ENCODE results near the gene GLRX2. TPM values are rescaled to one million over a fixed set of nuclear protein-coding genes. Genes with fewer than 3 reads are reported as not detected.

GLRX2 gene
- total RNA-seq, 1 donor from 2014 or later, result 14.6 TPM

DNA sequence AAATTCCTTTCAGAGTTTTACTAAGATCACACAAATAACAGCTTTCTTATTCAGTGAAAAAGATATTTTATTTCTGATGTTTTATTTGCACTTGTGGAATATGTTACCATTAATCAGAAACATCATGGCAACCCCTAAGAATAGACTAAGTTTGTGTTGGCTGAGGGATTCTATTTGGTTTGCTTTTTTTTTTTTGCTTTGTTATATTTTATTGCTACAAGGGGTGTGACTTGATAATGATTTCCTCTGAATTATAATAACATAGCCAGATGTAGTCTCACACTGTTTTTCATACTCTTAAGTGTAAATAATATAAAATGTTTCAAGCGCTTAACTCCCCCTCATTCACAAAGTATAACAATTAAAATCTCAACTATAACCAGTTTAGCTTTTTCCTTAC, 20.0 kb downstream of the GLRX2 start:
- no peak for DNase-seq (ENCODE audit: low read depth)
- TF ChIP-seq CTCF (IDR thresholded peaks at IDR 0.05; ENCODE audit: insufficient read depth, low read length, poor library complexity, severe bottlenecking), result no peak
- no peaks in the 10 kb centered on the region for H3K36me3 ChIP-seq (ENCODE audit: control insufficient read depth, insufficient read depth, low read length)
- no peak overlapping the region for H3K4me3 ChIP-seq (ENCODE audit: low read depth, low read length)
- H3K27me3 ChIP-seq (ENCODE audit: control insufficient read depth, insufficient read depth, low read length), result no peaks in the 10 kb centered on the region

DNA sequence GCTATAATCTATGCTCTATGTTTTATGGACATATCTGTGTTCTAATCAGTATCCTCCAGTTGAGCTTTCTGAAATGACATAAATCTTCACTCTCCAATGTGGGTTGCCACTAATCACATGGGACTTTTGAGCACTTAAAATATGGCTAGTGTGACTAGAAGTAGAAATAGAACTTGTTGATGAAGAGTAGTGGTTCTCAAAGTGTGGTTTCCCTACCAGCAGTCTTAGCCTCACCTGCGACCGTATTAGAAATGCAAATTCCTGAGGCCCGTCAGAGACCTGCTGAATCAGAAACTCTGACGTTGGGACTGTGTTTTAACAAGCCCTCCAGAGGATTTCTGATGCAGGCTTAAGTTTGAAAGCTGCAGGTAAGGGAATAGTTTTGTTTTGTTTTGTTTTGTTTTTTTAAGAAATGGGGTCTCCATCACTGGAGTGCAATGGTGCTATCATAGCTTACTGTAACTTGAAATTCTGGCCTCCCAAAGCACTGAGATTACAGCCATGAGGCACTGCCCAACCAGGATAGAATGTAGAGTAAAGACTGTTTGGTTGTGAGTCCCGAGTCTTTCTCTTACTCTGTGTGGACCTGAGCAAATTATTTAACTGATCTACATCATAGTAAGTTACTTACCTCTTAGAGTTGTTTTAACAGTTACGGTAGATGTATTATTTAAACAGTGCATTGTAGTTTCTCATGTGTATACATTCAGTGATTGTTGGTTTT, 21.7 kb downstream of the GLRX2 start:
- Histone ChIP-seq H3K36me3 (ENCODE audit: control insufficient read depth, insufficient read depth, low read length) (no peaks in the 10 kb centered on the region), H3K4me3 (ENCODE audit: low read depth, low read length) (no peak overlapping the region), H3K27me3 (ENCODE audit: control insufficient read depth, insufficient read depth, low read length) (no peaks in the 10 kb centered on the region)
- no peak for TF ChIP-seq CTCF (IDR thresholded peaks at IDR 0.05; ENCODE audit: insufficient read depth, low read length, poor library complexity, severe bottlenecking)
- DNase-seq (ENCODE audit: low read depth), result no peak

DNA sequence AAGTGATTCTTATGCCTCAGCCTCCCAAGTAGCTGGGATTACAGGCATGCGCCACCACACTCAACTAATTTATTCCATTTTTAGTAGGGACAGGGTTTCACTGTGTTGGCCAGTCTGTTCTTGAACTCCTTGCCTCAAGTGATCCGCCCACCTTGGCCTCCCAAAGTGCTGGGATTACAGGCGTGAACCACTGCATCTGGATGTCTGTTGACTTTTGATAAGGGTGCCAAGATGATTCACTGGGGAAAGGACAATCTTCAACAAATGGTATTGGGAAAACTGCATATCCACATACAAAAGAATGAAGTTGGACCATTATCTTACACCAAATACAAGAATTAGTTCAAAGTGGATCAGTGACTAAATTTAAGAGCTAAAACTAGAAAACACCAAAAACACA, 26.0 kb downstream of the GLRX2 start:
- no peak for DNase-seq (ENCODE audit: low read depth)
- no peak overlapping the region for H3K4me3 ChIP-seq (ENCODE audit: low read depth, low read length)
- no peaks in the 10 kb centered on the region for H3K27me3 ChIP-seq (ENCODE audit: control insufficient read depth, insufficient read depth, low read length)
- H3K36me3 ChIP-seq (ENCODE audit: control insufficient read depth, insufficient read depth, low read length), result peaks cover 2% of the 10 kb centered on the region
- TF ChIP-seq CTCF (IDR thresholded peaks at IDR 0.05; ENCODE audit: insufficient read depth, low read length, poor library complexity, severe bottlenecking), result no peak

DNA sequence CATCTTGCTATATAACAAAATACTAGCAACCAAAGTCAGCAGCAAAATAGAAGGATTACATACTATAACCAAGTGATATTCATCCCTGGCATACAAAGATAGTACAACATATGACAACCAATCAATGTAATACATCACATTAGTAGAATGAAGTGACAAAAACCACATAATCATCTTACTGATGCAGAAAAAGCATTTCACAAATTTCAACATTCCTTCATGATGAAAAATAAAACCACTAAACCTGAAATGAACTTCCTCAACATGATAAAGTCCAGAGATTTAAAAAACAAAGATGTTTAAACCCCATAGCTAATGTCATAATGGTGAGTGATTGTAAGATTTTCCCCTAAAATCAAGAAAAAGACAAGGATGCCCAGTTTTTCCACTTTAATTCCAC, 27.2 kb downstream of the GLRX2 start:
- H3K36me3 ChIP-seq (ENCODE audit: control insufficient read depth, insufficient read depth, low read length), result peaks cover 2% of the 10 kb centered on the region

GRCh38 chr1:193070942-193071341, 34.3 kb downstream of the GLRX2 start:
- no peaks in the 10 kb centered on the region for H3K27me3 ChIP-seq (ENCODE audit: control insufficient read depth, insufficient read depth, low read length)
- no peak for DNase-seq (ENCODE audit: low read depth)
- TF ChIP-seq CTCF (IDR thresholded peaks at IDR 0.05; ENCODE audit: insufficient read depth, low read length, poor library complexity, severe bottlenecking), result no peak
- no peak overlapping the region for H3K4me3 ChIP-seq (ENCODE audit: low read depth, low read length)
- no peaks in the 10 kb centered on the region for H3K36me3 ChIP-seq (ENCODE audit: control insufficient read depth, insufficient read depth, low read length)

More for the DNA sequence above, 27.2 kb downstream of the GLRX2 start:
- Histone ChIP-seq H3K4me3 (ENCODE audit: low read depth, low read length) (no peak overlapping the region), H3K27me3 (ENCODE audit: control insufficient read depth, insufficient read depth, low read length) (no peaks in the 10 kb centered on the region)
- no peak for TF ChIP-seq CTCF (IDR thresholded peaks at IDR 0.05; ENCODE audit: insufficient read depth, low read length, poor library complexity, severe bottlenecking)
- no peak for DNase-seq (ENCODE audit: low read depth)

- no peak overlapping the region for H3K4me3 ChIP-seq (ENCODE audit: low read depth, low read length)
- H3K36me3 ChIP-seq (ENCODE audit: control insufficient read depth, insufficient read depth, low read length), result no peaks in the 10 kb centered on the region
- no peak for DNase-seq (ENCODE audit: low read depth)
- no peak for TF ChIP-seq CTCF (IDR thresholded peaks at IDR 0.05; ENCODE audit: insufficient read depth, low read length, poor library complexity, severe bottlenecking)
- H3K27me3 ChIP-seq (ENCODE audit: control insufficient read depth, insufficient read depth, low read length), result no peaks in the 10 kb centered on the region
These were observed 34.8 kb downstream of the GLRX2 start for GRCh38 chr1:193070386-193070753.

All from kidney epithelial cell (primary cell).